Mammary epithelial cell (primary cell): ENCODE data around the gene SLC34A1.

ENCODE experiments used
- CTCF ChIP-seq, 2 donors: IDR thresholded peaks in 1 of 2; conservative IDR thresholded peaks in 1 of 2; 2 replicates each; pipeline ENCODE4 v1.5.1; 2011 to 2012; ENCODE audit warnings: inconsistent platforms in 2 of 2, low read length in 2 of 2, mild to moderate bottlenecking in 2 of 2, control low read depth in 1 of 2, low read depth in 1 of 2; ENCODE audit not compliant: insufficient read depth in 1 of 2; ENCODE audit errors: extremely low read depth in 1 of 2
- EZH2 ChIP-seq: IDR thresholded peaks from 2 replicates; pipeline ENCODE4 v1.6.1; 2012; ENCODE audit warnings: low read length, inconsistent platforms, borderline replicate concordance

GRCh38 chr5:177357146-177357458, 27.1 kb upstream of the SLC34A1 start:
- no peak for TF ChIP-seq CTCF (conservative IDR thresholded peaks at IDR 0.05 in 1 of 2, IDR thresholded peaks at IDR 0.05 in 1 of 2; ENCODE audit: extremely low read depth in 1 of 2, insufficient read depth in 1 of 2, low read depth in 1 of 2, low read length in 2 of 2)
- no peak for TF ChIP-seq EZH2
